Daoy (cell line): ENCODE results near the gene ARSI. TPM values are rescaled to one million over a fixed set of nuclear protein-coding genes. Genes with fewer than 3 reads are reported as not detected.
"Not testable (repeated sequence)": the region's sequence is repeated elsewhere in the genome, so short reads cannot be mapped to it uniquely, and the experiment has no call there.

Source experiments
- DNase-seq: peaks from one replicate; pipeline ENCODE4 v3.0.0-alpha.2; 2015; ENCODE audit warnings: low read depth
- total RNA-seq: library from RNA; depleted of rRNA; stranded (reverse); fragments of >200 nt; shearing (Covaris generic); gene quantifications from 2 replicates; pipeline ENCODE4 v1.2.3, GENCODE V29; 2014

The ARSI gene
- total RNA-seq, 1 experiment from 2014 or later = 4.5 TPM

DNA sequence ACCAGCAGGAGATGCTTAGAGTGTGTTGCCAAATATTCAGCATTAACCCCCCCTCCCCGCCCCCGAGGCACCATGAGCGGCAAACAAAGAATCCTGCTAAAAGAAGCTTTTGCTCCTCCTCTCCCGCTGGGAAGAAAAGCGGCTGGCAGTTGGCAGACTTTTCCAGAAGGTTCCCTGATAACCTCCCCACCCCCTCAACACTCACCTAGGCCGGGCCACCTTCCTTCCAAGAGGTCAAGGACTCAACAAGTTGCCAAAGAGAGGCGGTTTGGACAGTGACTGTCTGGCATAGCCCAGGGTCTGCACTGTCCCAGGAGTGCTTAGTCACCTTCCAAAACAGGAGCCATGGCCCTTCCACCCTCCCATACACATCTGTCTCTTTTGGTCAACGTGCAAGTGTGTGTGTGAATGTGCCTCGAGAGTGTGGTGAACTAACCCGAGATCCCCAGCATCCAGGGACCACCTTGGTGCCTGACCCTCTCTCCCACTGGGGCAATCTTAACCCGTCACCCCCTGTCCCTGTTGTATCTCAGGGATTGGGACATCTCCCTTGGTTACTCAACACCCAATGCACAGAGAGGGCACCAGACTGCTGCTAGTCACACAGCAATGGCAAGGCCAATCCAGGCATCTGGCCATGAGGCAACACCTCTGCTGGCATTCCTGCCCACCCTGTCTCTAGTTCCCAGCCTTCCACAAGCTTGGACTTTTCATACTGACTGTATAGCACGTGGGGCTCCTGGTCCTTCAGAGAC lies 32.0 kb downstream of the ARSI start:
- DNase-seq = no peak

GRCh38 chr5:150266871-150267291 lies 35.8 kb downstream of the ARSI start:
- no peak for DNase-seq

DNA sequence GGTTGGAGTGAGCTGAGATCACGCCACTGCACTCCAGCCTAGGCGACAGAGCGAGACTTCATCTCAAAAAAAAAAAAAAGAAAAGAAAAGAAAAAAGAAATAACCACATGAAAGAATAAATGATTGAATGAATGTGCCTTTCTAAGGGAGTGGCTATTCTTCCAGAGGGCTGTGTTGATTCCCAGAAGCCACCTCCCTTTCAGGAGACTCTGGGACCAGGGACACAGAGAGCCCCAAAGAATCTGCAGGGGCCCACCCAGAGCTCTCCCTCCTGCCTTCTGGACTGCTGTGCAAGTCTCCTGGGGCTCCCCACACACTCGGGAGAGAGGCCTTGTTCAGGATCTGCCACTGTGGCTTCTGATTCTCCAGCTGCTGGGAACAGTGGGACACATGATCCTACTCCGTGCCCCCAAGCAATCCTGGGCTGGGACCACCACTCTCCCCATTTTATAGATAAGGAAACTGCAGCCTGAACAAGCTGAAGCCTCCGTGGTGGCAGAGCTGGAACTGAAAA lies 36.8 kb downstream of the ARSI start:
- DNase-seq = no peak

- DNase-seq = no peak
Observed at GRCh38 chr5:150264667-150265603, 37.8 kb downstream of the ARSI start.

DNA sequence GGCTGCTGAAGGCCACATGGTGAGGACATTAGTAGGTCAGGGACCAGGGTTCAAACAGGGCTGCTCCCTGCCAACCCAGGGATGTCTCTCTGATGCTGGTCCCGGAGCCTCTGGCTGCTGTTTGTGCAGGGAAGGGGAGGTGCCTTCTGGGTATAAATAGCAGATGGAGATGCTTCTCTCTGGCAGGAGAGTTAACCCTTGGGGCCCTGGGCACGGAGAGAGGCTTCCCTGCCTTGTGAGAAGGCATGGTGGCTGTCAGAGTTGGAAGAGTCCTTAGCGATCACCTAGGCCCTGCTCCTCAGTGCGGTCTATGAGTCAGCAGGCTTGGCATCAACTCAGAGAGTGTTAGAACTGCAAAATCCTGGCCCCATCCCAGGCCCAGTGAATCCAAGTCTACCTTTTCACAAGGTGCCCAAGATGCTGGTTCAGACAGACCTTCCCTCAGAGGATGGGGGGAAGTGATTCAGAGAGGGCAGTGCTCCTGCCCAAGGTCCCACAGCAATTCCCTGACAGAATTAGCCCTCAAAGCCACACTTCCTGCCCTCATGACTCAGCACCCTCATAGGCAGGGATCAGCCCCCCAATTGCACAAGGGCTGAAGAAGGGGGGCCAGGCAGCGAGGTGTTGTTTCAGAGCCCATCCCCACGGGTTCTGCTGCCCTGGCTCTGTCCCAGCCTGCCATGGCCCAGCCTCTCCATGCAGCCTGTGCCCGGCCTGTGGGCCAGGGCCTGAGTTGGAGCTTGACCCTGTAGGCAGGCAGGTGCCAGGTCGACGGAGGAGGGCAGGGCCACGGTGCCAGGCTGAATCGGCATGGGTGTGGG lies 38.7 kb downstream of the ARSI start:
- DNase-seq = peak; percentile 93

GRCh38 chr5:150263375-150263775 lies 39.3 kb downstream of the ARSI start:
- DNase-seq = no peak

- DNase-seq = no peak
Observed at GRCh38 chr5:150262502-150262901, 40.2 kb downstream of the ARSI start.

DNA sequence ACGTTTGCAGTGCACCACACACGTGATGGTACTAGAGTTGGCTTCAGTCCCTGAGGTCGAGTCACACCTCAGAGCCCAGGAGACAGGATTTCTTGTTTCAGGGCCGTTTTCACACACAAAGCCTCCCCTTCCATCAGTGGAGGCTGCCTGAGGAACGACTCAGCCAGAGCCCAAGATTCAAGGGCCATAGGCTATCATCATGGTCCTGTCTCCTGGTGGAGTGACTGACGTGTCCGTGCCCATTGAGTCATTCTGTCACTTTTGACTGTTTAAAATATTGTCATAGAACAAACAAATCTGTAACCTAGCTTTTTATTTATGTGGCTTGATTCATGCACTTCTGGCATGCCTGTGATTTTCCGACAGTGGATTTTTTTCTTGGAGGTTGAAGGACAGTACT lies 41.5 kb downstream of the ARSI start:
- no peak for DNase-seq

- DNase-seq = no peak
Observed at GRCh38 chr5:150258130-150258529, 44.6 kb downstream of the ARSI start.

- DNase-seq = no peak
Observed at GRCh38 chr5:150257424-150257823, 45.3 kb downstream of the ARSI start.

DNA sequence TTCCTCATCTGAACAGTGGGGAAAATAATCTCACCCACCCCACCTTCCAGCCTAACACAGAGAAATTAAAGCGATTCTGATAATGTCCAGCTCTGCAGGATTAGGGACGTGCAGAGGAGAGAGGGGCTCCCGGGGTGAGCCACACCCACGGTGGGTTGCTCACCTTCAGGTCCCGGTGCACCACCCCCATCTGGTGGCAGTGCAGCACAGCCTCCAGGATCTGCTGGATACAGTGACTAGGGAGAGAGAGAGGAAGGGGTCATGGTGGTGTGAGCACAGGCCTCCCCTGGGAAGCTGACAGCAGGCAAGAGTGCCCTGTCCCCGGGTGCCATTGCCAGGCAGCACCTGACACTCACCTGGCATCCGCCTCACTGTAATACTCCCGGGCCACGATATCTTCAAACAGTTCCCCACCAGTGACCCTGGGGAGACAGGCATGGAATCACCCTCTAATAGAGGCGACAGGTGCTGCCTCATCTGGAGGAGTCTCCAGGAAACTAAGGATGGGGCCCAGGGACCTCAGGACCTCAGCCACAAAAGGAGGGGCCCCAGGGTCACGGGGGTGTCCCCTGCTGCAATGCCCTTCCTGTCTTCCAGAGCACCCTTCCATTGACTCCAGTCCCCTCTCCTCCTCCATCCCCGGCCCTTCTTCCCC lies 46.2 kb downstream of the ARSI start:
- no peak for DNase-seq

DNA sequence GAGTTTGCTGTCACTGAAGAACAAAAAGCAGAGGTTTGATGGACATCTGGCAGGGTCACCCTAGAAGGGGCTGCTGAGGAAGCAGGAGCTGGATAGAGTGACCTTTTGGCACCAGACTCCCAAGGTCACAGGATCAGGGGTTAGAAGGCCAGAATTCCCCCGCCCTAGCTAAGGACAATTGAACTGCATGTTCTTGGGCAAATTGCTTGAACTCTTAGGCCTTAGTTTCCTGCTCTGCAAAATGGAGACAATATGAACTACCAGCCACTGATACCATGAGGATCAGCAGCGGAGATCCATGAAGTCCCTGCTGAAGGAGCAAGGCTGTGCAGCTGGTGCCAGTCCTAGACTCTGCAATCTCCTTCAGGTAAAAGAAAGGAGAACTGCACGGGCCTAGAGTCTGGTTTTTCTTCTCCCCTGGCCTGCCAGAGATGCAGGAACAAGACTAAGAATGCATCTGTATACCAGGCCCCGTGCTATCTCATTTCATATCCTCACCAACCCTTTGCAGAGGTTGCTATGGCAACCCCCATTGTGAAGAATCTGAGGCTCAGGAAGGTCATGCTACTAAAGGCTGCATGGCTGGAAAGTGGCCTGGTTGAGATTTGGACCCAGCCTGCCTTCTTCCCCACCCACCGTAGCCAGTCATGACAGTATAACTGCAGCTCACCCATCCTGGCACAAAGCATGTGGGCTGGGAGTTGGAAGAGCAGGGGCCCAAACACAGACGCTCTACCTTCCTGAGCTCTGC lies 46.9 kb downstream of the ARSI start:
- no peak for DNase-seq

GRCh38 chr5:150254774-150255173 lies 47.9 kb downstream of the ARSI start:
- no peak for DNase-seq

GRCh38 chr5:150254363-150254762 lies 48.3 kb downstream of the ARSI start:
- DNase-seq = no peak

- DNase-seq = no peak
Observed at GRCh38 chr5:150253416-150254208, 49.1 kb downstream of the ARSI start.

GRCh38 chr5:150252489-150252888 lies 50.2 kb downstream of the ARSI start:
- DNase-seq = no peak

- no peak for DNase-seq
Observed at GRCh38 chr5:150251504-150251903, 51.2 kb downstream of the ARSI start.

- DNase-seq = no peak
Observed at GRCh38 chr5:150249744-150250143, 53.0 kb downstream of the ARSI start.

- DNase-seq = no peak
Observed at GRCh38 chr5:150248946-150249345, 53.8 kb downstream of the ARSI start.

DNA sequence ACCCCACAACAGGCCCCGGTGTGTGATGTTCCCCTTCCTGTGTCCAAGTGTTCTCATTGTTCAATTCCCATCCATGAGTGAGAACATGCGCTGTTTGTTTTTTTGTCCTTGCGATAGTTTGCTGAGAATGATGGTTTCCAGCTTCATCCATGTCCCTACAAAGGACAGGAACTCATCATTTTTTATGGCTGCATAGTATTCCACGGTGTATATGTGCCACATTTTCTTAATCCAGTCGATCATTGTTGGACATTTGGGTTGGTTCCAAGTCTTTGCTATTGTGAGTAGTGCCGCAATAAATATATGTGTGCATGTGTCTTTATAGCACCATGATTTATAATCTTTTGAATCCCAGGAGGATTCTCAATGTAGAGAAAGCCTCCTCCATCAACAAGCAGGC lies 54.2 kb downstream of the ARSI start:
- DNase-seq = not testable (repeated sequence)
